ENCODE results near the gene ZNF385C.

ZNF385C gene

DNA sequence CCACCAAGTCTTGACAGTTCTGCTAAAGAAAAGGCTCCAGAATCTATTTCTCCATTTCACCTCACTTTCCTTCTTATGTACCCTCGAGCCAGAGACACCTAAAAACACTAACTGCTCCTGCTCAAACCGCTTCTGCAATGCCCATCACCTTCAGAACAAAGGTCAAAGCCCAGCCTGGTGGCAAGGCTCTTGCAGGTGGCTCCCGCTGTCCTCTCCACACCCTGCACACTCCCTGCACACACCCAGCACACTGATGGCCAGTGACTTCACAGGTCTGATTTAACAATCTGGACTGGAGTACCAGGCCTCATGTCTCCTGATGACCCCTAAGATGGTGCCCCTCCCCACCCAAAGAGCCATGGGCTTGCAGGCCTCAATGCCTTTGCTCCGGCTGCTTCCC is 38.0 kb downstream of the ZNF385C start:
- TF ChIP-seq, protein P1, sequence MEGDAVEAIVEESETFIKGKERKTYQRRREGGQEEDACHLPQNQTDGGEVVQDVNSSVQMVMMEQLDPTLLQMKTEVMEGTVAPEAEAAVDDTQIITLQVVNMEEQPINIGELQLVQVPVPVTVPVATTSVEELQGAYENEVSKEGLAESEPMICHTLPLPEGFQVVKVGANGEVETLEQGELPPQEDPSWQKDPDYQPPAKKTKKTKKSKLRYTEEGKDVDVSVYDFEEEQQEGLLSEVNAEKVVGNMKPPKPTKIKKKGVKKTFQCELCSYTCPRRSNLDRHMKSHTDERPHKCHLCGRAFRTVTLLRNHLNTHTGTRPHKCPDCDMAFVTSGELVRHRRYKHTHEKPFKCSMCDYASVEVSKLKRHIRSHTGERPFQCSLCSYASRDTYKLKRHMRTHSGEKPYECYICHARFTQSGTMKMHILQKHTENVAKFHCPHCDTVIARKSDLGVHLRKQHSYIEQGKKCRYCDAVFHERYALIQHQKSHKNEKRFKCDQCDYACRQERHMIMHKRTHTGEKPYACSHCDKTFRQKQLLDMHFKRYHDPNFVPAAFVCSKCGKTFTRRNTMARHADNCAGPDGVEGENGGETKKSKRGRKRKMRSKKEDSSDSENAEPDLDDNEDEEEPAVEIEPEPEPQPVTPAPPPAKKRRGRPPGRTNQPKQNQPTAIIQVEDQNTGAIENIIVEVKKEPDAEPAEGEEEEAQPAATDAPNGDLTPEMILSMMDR (IDR thresholded peaks at IDR 0.05; ENCODE audit: control insufficient read depth, extremely low read depth, insufficient read depth), result no peak
- H3K4me3 ChIP-seq (ENCODE audit: low read depth, low read length), result no peak overlapping the region

DNA sequence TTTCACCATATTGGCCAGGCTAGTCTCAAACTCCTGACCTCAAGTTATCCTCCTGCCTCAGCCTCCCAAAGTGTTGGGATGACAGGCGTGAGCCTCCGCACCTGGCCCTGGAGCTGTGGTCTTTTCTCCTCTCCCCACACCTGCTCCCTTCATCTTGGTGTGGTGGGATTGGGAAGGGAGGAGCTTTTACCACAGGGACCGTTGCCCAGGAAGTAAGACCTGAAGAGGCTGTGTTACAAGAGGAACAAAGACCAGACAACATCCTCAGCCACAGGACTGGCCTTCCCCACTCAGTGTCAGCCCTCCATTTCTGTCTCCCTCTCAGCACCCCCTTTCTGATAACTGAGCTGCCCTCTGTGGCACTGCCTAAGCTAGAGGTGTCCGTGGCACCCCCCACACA is 38.5 kb downstream of the ZNF385C start:
- DNase-seq (ENCODE audit: low read depth), result no peak

More for the DNA sequence above, 38.0 kb downstream of the ZNF385C start:
- DNase-seq (ENCODE audit: low read depth), result no peak

DNA sequence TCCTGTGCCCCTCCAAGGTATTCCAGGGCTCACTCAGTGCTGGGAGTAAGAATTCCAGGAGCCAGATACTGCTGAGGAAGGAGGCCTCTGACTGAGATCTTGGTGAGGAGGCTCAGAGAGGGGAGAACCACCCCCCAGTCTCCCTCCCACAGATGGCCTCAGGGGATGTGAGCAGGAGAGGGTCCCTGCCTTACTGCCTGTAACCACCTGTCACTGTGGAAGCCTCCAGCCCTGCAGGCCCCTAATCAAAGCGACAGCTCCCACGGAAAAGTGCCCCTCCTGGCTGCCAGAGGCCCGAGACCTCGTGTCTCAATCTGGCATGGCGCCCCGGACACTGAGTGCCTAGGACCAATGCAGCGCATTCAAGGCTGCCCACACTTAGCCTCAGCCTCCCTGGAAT is 40.2 kb downstream of the ZNF385C start:
- DNase-seq (ENCODE audit: low read depth), result no peak
- no peak overlapping the region for H3K4me3 ChIP-seq (ENCODE audit: low read depth, low read length)
- TF ChIP-seq, protein P1 (IDR thresholded peaks at IDR 0.05; ENCODE audit: control insufficient read depth, extremely low read depth, insufficient read depth), result no peak

More for the DNA sequence above, 38.5 kb downstream of the ZNF385C start:
- TF ChIP-seq, protein P1 (IDR thresholded peaks at IDR 0.05; ENCODE audit: control insufficient read depth, extremely low read depth, insufficient read depth), result no peak
- H3K4me3 ChIP-seq (ENCODE audit: low read depth, low read length), result no peak overlapping the region

DNA sequence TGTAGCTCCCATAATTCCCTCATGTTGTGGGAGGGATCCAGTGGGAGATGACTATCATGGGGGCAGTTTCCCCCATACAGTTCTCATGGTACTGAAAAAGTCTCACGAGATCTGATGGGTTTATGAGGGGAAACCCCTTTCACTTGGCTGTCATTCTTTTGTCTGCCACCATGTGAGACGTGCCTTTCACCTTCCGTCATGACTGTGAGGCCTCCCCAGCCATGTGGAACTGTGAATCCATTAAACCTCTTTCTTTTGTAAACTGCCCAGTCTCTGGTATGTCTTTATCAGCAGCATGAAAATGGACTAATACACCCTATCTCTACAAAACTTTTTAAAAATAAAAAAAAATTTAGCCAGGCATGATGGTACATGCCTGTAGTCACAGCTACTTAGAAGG is 41.6 kb downstream of the ZNF385C start:
- TF ChIP-seq, protein P1 (IDR thresholded peaks at IDR 0.05; ENCODE audit: control insufficient read depth, extremely low read depth, insufficient read depth), result no peak
- no peak for DNase-seq (ENCODE audit: low read depth)
- no peak overlapping the region for H3K4me3 ChIP-seq (ENCODE audit: low read depth, low read length)

DNA sequence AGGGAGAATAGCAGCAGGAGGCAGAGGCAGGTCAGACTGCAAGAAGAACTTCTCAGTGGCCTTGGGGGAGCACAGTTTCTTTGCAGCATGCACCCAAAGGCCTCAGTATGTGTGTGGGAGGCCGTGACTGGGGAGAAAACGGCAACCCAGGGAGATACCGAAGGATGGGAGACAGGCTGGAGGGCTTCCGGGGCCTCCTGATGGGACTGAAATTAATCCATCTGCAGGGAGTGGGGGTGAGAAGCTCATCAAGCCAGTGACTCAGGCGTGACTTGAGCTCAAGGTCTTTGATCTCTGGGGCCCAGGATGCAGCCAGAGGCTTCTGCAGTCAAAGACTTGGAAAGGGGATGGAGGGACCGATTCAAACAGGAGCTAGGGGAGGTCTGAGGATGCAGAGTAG is 42.8 kb downstream of the ZNF385C start:
- no peak overlapping the region for H3K4me3 ChIP-seq (ENCODE audit: low read depth, low read length)
- DNase-seq (ENCODE audit: low read depth), result no peak
- TF ChIP-seq, protein P1 (IDR thresholded peaks at IDR 0.05; ENCODE audit: control insufficient read depth, extremely low read depth, insufficient read depth), result no peak

DNA sequence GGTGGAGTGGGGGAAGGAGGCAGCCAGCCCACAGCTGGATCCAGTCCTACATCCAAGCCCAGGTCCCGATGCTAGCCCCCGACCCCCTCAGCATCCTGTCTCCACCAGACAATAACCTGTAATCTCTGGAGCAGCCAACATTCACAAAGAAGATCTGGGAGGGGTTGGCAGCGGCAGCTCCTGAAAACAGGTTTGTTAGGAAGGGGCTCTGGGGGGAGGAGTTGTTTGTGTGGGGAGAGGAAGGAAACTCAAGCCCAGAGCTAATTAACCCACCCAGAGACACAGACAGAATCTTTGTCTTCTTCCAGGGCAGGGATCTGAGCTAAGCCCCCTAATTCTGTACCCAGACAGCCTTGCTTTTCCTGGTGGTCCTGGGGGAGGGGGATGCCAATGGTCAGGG is 43.2 kb downstream of the ZNF385C start:
- TF ChIP-seq, protein P1 (IDR thresholded peaks at IDR 0.05; ENCODE audit: control insufficient read depth, extremely low read depth, insufficient read depth), result no peak
- no peak overlapping the region for H3K4me3 ChIP-seq (ENCODE audit: low read depth, low read length)
- DNase-seq (ENCODE audit: low read depth), result no peak

DNA sequence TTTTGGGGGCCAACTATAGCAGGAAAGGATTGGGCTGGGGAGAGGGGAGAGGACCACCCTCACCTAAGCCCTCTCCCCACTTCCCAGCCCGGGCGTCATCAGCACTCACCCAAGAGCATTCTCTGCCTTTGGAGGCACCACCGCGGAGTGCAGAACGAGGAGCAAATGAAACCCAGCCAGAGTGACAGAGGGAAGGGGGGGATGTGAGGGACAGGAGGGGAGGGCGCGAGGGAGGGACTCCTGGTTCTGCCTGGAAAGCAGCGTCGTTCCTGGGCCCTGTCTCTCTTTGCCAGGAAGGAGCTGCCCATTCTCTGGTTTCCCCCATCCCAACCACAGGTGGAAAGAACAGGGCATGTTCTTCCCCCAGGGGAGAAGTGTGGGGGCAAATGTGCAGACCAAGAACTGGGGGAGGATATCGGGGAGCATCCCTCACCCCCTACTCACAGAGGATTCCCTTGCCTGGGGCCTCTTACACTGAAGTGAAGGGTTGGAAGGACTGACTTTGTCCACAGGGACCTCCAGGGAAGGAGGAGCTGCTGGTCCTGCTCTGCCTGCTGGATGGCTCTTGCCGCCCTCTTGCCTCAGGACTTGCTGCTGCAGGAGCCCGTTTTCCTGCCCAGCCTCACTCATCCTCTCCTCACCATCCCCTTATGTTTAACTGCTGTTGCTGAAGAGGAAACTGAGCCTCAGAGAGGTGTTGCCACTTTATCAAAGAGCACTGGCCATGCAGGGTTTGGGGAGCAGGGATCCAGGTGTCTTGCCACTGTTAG is 44.4 kb downstream of the ZNF385C start:
- no peak for DNase-seq (ENCODE audit: low read depth)
- no peak overlapping the region for H3K4me3 ChIP-seq (ENCODE audit: low read depth, low read length)
- TF ChIP-seq, protein P1 (IDR thresholded peaks at IDR 0.05; ENCODE audit: control insufficient read depth, extremely low read depth, insufficient read depth), result no peak

Measured in LNCaP clone FGC (cell line).